GM19397 (cell line): ENCODE data around the gene SARS1.

Experiments used
- ATAC-seq: cut with Tn5 transposase; IDR thresholded peaks from one replicate; pipeline ENCODE4 v1.9.1; 2021; ENCODE audit warnings: mild to moderate bottlenecking, moderate library complexity; ENCODE audit not compliant: unreplicated experiment

The SARS1 gene

GRCh38 chr1:109225711-109226445 is 12.2 kb downstream of the SARS1 start:
- no peak for ATAC-seq

- no peak for ATAC-seq
These were observed 14.4 kb downstream of the SARS1 start for GRCh38 chr1:109228167-109228566.

GRCh38 chr1:109229531-109230127 is 15.9 kb downstream of the SARS1 start:
- no peak for ATAC-seq

- no peak for ATAC-seq
These were observed 17.3 kb downstream of the SARS1 start for GRCh38 chr1:109231066-109231465.

- ATAC-seq = no peak
These were observed 21.4 kb downstream of the SARS1 start for GRCh38 chr1:109235137-109235536.

GRCh38 chr1:109237512-109237911 is 23.8 kb downstream of the SARS1 start:
- no peak for ATAC-seq

- ATAC-seq = no peak
These were observed 24.7 kb downstream of the SARS1 start for GRCh38 chr1:109238382-109238781.

GRCh38 chr1:109239047-109239408 is 25.3 kb downstream of the SARS1 start:
- ATAC-seq = no peak

- ATAC-seq = no peak
These were observed 25.8 kb downstream of the SARS1 start for GRCh38 chr1:109239409-109240068.

- ATAC-seq = no peak
These were observed 26.7 kb downstream of the SARS1 start for GRCh38 chr1:109240158-109241152.

GRCh38 chr1:109241344-109241743 is 27.6 kb downstream of the SARS1 start:
- no peak for ATAC-seq

- ATAC-seq = no peak
These were observed 28.2 kb downstream of the SARS1 start for GRCh38 chr1:109241841-109242345.

GRCh38 chr1:109242387-109242786 is 28.7 kb downstream of the SARS1 start:
- ATAC-seq = no peak

GRCh38 chr1:109243221-109243620 is 29.5 kb downstream of the SARS1 start:
- no peak for ATAC-seq

GRCh38 chr1:109243860-109244552 is 30.3 kb downstream of the SARS1 start:
- no peak for ATAC-seq

GRCh38 chr1:109246141-109246551 is 32.4 kb downstream of the SARS1 start:
- no peak for ATAC-seq

- ATAC-seq = no peak
These were observed 34.0 kb downstream of the SARS1 start for GRCh38 chr1:109247401-109248365.

- ATAC-seq = no peak
These were observed 34.7 kb downstream of the SARS1 start for GRCh38 chr1:109248444-109248796.
